Vagina (tissue), 2 donors: ENCODE results near the gene TCEANC2. TPM values are rescaled to one million over a fixed set of nuclear protein-coding genes. Genes with fewer than 3 reads are reported as not detected.

Experiments used
- DNase-seq, 2 donors: peaks; one replicate each; pipeline ENCODE4 v3.0.0-alpha.2; 2017; ENCODE audit errors: extremely low spot score in 2 of 2
- H3K27ac ChIP-seq: fragments of 200-600 bp; sonication (generic); one replicate; pipeline ENCODE4 v1.5.1; 2019
- H3K27me3 ChIP-seq: fragments of 200-600 bp; sonication (generic); one replicate; pipeline ENCODE4 v1.5.1; 2019
- H3K36me3 ChIP-seq, 2 donors: fragments of 200-600 bp; sonication (generic); one replicate each; pipeline ENCODE4 v1.5.1; 2017 to 2019
- H3K4me1 ChIP-seq: fragments of 200-600 bp; sonication (generic); one replicate; pipeline ENCODE4 v1.5.1; 2019
- H3K4me3 ChIP-seq, 2 donors: fragments of 200-600 bp; sonication (generic); 1 replicate in 1 of 2; 2 replicates in 1 of 2; pipeline ENCODE4 v1.5.1; 2016 to 2019
- H3K9me3 ChIP-seq: fragments of 200-600 bp; sonication (generic); one replicate; pipeline ENCODE4 v1.5.1; 2019
- POLR2A ChIP-seq, 2 donors: fragments of 450-650 bp; IDR thresholded peaks; one replicate each; pipeline ENCODE4 v1.6.1; 2017; ENCODE audit warnings: antibody characterized with exemption in 2 of 2, mild to moderate bottlenecking in 2 of 2, moderate library complexity in 2 of 2
- POLR2AphosphoS5 ChIP-seq, 2 donors: sonication (generic); formaldehyde crosslinking; IDR thresholded peaks; one replicate each; pipeline ENCODE4 v1.9.0; 2017; ENCODE audit warnings: antibody characterized with exemption in 2 of 2, mild to moderate bottlenecking in 2 of 2, low read depth in 1 of 2; ENCODE audit not compliant: insufficient read depth in 1 of 2
- intact Hi-C: fragments of 100-400 bp; cut with DNase I; formaldehyde crosslinking; loops from one replicate; pipeline ENCODE4 v1.15.1; 2023
- total RNA-seq: library from RNA; depleted of rRNA; stranded (reverse); fragments of >200 nt; gene quantifications from one replicate; pipeline ENCODE4 v1.2.3, GENCODE V29; 2016
- TF ChIP-seq, protein P1 (sequence below), 3 experiments: fragments of 450-650 bp in 2 of 3; fragments of 200-600 bp in 1 of 3; sonication (generic) in 1 of 3; IDR thresholded peaks; one replicate each; pipeline ENCODE4 v1.5.1; 2017 to 2019; ENCODE audit warnings: antibody characterized with exemption in 3 of 3, mild to moderate bottlenecking in 2 of 3, moderate library complexity in 2 of 3

Gene TCEANC2
- total RNA-seq, 1 donor from 2014 or later: 4.7 TPM

DNA sequence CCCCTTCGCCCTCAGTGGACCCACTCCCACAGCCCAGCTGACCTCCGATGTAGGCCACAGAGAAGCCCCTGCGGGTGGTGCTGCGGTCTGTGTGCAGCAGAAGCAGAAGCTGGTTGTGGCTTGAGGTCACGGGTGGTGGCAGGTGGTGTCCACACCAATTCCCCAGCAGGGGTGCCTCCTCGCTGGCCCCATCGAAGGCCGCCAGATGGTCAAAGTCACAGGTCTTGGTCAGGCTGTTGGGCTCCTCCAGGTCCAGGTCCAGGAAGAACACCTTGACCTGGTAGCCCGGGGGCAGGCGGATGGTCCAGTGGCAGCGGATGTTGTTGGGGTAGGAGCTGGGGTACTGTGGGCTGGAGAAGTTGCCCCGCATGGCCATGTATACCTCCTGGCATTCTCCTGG is 86.3 kb downstream of the TCEANC2 start:
- Histone ChIP-seq H3K4me3 (no peak overlapping the region), H3K36me3 (no peaks in the 10 kb centered on the region), H3K9me3 (no peaks in the 10 kb centered on the region), H3K27me3 (no peaks in the 10 kb centered on the region), H3K4me1 (peaks cover 8% of the 10 kb centered on the region), H3K27ac (no peak overlapping the region)
- intact Hi-C loops: no loop called here
- DNase-seq: no peak
- no peak for TF ChIP-seq POLR2A (IDR thresholded peaks at IDR 0.05)
- TF ChIP-seq, protein P1, sequence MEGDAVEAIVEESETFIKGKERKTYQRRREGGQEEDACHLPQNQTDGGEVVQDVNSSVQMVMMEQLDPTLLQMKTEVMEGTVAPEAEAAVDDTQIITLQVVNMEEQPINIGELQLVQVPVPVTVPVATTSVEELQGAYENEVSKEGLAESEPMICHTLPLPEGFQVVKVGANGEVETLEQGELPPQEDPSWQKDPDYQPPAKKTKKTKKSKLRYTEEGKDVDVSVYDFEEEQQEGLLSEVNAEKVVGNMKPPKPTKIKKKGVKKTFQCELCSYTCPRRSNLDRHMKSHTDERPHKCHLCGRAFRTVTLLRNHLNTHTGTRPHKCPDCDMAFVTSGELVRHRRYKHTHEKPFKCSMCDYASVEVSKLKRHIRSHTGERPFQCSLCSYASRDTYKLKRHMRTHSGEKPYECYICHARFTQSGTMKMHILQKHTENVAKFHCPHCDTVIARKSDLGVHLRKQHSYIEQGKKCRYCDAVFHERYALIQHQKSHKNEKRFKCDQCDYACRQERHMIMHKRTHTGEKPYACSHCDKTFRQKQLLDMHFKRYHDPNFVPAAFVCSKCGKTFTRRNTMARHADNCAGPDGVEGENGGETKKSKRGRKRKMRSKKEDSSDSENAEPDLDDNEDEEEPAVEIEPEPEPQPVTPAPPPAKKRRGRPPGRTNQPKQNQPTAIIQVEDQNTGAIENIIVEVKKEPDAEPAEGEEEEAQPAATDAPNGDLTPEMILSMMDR (IDR thresholded peaks at IDR 0.05): no peak
- TF ChIP-seq POLR2AphosphoS5 (IDR thresholded peaks at IDR 0.05; ENCODE audit: insufficient read depth in 1 of 2, low read depth in 1 of 2): no peak

GRCh38 chr1:54142146-54142900 is 88.9 kb downstream of the TCEANC2 start:
- intact Hi-C loops: no loop called here
- Histone ChIP-seq H3K27me3 (no peaks in the 10 kb centered on the region), H3K27ac (no peak overlapping the region), H3K4me1 (peaks cover 5% of the 10 kb centered on the region), H3K36me3 (no peaks in the 10 kb centered on the region), H3K4me3 (no peak overlapping the region), H3K9me3 (no peaks in the 10 kb centered on the region)
- TF ChIP-seq POLR2AphosphoS5 (IDR thresholded peaks at IDR 0.05; ENCODE audit: insufficient read depth in 1 of 2, low read depth in 1 of 2): no peak
- TF ChIP-seq, protein P1 (IDR thresholded peaks at IDR 0.05): no peak
- no peak for TF ChIP-seq POLR2A (IDR thresholded peaks at IDR 0.05)
- no peak for DNase-seq

GRCh38 chr1:54144366-54144765 is 91.0 kb downstream of the TCEANC2 start:
- H3K4me3 ChIP-seq: no peak overlapping the region
- no peak overlapping the region for H3K27ac ChIP-seq
- no peaks in the 10 kb centered on the region for H3K27me3 ChIP-seq
- no peak for DNase-seq
- TF ChIP-seq POLR2A (IDR thresholded peaks at IDR 0.05) (no peak), POLR2AphosphoS5 (IDR thresholded peaks at IDR 0.05; ENCODE audit: insufficient read depth in 1 of 2, low read depth in 1 of 2) (no peak)
- TF ChIP-seq, protein P1 (IDR thresholded peaks at IDR 0.05): no peak
- H3K9me3 ChIP-seq: no peaks in the 10 kb centered on the region
- no peaks in the 10 kb centered on the region for H3K4me1 ChIP-seq
- intact Hi-C loops: no loop called here
- no peaks in the 10 kb centered on the region for H3K36me3 ChIP-seq

DNA sequence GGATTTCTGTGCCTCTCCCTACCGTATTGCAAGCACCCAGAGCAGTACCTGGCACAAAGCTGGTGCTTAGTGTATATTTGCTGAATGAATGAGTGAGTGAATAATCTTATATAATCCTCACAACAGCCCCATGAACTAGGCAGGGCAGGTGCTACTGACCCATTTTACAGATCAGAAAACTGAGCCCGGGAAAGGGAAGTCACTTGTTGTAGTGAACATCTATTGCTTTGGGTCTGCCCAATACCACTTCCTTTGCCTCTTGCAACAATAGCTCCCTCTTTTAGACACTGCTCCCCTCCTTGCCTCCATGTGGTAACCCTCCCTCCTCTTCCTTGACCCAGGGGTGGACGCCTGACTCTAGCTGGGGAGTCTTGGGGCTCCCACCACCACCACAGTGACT is 96.3 kb downstream of the TCEANC2 start:
- H3K4me1 ChIP-seq: peaks cover 16% of the 10 kb centered on the region
- DNase-seq: no peak
- intact Hi-C loops: no loop called here
- H3K36me3 ChIP-seq: no peaks in the 10 kb centered on the region
- no peak overlapping the region for H3K27ac ChIP-seq
- H3K4me3 ChIP-seq: no peak overlapping the region
- H3K9me3 ChIP-seq: no peaks in the 10 kb centered on the region
- no peaks in the 10 kb centered on the region for H3K27me3 ChIP-seq
- TF ChIP-seq POLR2A (IDR thresholded peaks at IDR 0.05): no peak

DNA sequence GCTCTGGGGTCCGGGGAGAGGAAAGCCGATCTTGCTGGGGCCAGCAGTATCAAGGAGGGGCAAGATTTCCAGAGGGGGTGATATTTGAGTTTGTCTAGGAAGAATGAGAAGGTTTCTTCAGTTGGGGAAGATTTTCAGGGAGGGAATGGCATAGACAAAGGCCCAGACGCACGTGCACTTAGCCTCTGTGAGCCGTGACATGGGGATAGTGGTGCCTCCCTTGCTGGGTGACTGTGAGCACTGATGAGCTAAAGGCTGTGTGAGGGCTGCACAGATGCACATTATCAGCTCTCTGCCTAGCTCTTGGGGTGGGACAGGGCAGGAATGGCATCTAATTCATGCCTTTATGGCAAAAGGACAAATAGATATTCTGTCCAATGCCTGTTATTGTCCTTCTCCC is 97.6 kb downstream of the TCEANC2 start:
- Histone ChIP-seq H3K36me3 (no peaks in the 10 kb centered on the region), H3K27me3 (no peaks in the 10 kb centered on the region), H3K4me1 (peaks cover 18% of the 10 kb centered on the region), H3K9me3 (no peaks in the 10 kb centered on the region), H3K27ac (no peak overlapping the region), H3K4me3 (no peak overlapping the region)
- no peak for TF ChIP-seq POLR2A (IDR thresholded peaks at IDR 0.05)
- TF ChIP-seq, protein P1 (IDR thresholded peaks at IDR 0.05): no peak
- TF ChIP-seq POLR2AphosphoS5 (IDR thresholded peaks at IDR 0.05; ENCODE audit: insufficient read depth in 1 of 2, low read depth in 1 of 2): no peak
- intact Hi-C loops: no loop called here
- DNase-seq: no peak
